Effector memory CD8-positive, alpha-beta T cell (primary cell): Measurements from ENCODE around the gene RGL3.
A peak's percentile ranks its signal among the peaks of the same experiment; 100 is the strongest.
"Not testable (repeated sequence)": the region's sequence is repeated elsewhere in the genome, so short reads cannot be mapped to it uniquely, and the experiment has no call there.

Source experiments
- ATAC-seq: fragments of 150-1000 bp; cut with Tn5 transposase; replicated peaks from 2 replicates; pipeline ENCODE4 v1.10.0; 2021; ENCODE audit warnings: mild to moderate bottlenecking, moderate library complexity
- DNase-seq, 3 experiments: peaks; one replicate each; pipeline ENCODE4 v3.0.0; 2021
- H3K27ac Mint-ChIP-seq, 2 donors: one replicate each; pipeline ENCODE4 v1.8.0; 2022; ENCODE audit warnings: mild to moderate bottlenecking in 2 of 2, mixed read lengths in 2 of 2, moderate library complexity in 2 of 2
- H3K27me3 Mint-ChIP-seq, 2 donors: one replicate each; pipeline ENCODE4 v1.8.0; 2022; ENCODE audit warnings: mixed read lengths in 2 of 2
- H3K36me3 Mint-ChIP-seq: one replicate; pipeline ENCODE4 v1.8.0; 2022; ENCODE audit warnings: mild to moderate bottlenecking, moderate library complexity, mixed read lengths; ENCODE audit not compliant: insufficient read depth
- H3K4me1 Mint-ChIP-seq, 2 donors: one replicate each; pipeline ENCODE4 v1.8.0; 2022; ENCODE audit warnings: low read depth in 2 of 2, mixed read lengths in 2 of 2
- H3K4me3 Mint-ChIP-seq, 2 donors: one replicate each; pipeline ENCODE4 v1.8.0; 2022; ENCODE audit warnings: mild to moderate bottlenecking in 2 of 2, mixed read lengths in 2 of 2, moderate library complexity in 2 of 2
- H3K9me3 Mint-ChIP-seq, 2 donors: one replicate each; pipeline ENCODE4 v1.8.0; 2022; ENCODE audit warnings: mixed read lengths in 2 of 2

The RGL3 gene

GRCh38 chr19:11445141-11445540 is 26.0 kb upstream of the RGL3 start:
- H3K4me1 Mint-ChIP-seq, result peaks cover 13 to 14% of the 10 kb centered on the region in 2 donors
- DNase-seq (no peak), ATAC-seq (no peak)
- no peak overlapping the region for H3K4me3 Mint-ChIP-seq
- peaks cover 31% of the 10 kb centered on the region for H3K36me3 Mint-ChIP-seq
- no peaks in the 10 kb centered on the region for H3K27me3 Mint-ChIP-seq
- no peaks in the 10 kb centered on the region for H3K9me3 Mint-ChIP-seq
- peak overlapping the region in 1 of 2 donors; percentile 23 for H3K27ac Mint-ChIP-seq

- H3K27ac Mint-ChIP-seq, result peak overlapping the region in 1 of 2 donors; percentile 31
- no peak overlapping the region for H3K4me3 Mint-ChIP-seq
- H3K4me1 Mint-ChIP-seq, result peaks cover 13 to 14% of the 10 kb centered on the region in 2 donors
- no peak for DNase-seq
- no peak for ATAC-seq
- H3K36me3 Mint-ChIP-seq, result peaks cover 34% of the 10 kb centered on the region
- no peaks in the 10 kb centered on the region for H3K27me3 Mint-ChIP-seq
- H3K9me3 Mint-ChIP-seq, result no peaks in the 10 kb centered on the region
These were observed 24.9 kb upstream of the RGL3 start for GRCh38 chr19:11444059-11444458.

- peaks cover 28 to 29% of the 10 kb centered on the region in 2 donors for H3K4me1 Mint-ChIP-seq
- H3K9me3 Mint-ChIP-seq, result no peaks in the 10 kb centered on the region
- H3K27me3 Mint-ChIP-seq, result no peaks in the 10 kb centered on the region
- ATAC-seq (no peak), DNase-seq (no peak)
- peaks cover 50% of the 10 kb centered on the region for H3K36me3 Mint-ChIP-seq
- H3K27ac Mint-ChIP-seq, result no peak overlapping the region
- H3K4me3 Mint-ChIP-seq, result peak overlapping the region; percentile 3 to 43
These were observed 18.8 kb upstream of the RGL3 start for GRCh38 chr19:11437955-11438354.

GRCh38 chr19:11435833-11436313 is 16.8 kb upstream of the RGL3 start:
- Mint-ChIP-seq H3K27ac (peak overlapping the region; percentile 95), H3K27me3 (peaks cover 0 to under 1% of the 10 kb centered on the region in 2 donors), H3K4me1 (peaks cover 21% of the 10 kb centered on the region in 2 donors), H3K36me3 (peaks cover 40% of the 10 kb centered on the region), H3K4me3 (peak overlapping the region; percentile 98), H3K9me3 (no peaks in the 10 kb centered on the region)
- DNase-seq (peak in 1 of 3 experiments; percentile 18), ATAC-seq (no peak)

- peaks cover 0 to 7% of the 10 kb centered on the region in 2 donors for H3K27me3 Mint-ChIP-seq
- DNase-seq, result peak; percentile 98
- peak within 1 kb of the TSS; percentile 98 for H3K4me3 Mint-ChIP-seq
- ATAC-seq, result peak; percentile 92
- peak within 1 kb of the TSS; percentile 95 for H3K27ac Mint-ChIP-seq
- H3K36me3 Mint-ChIP-seq, result peaks cover 34% of the 10 kb centered on the region
- peaks cover 18% of the 10 kb centered on the region in 2 donors for H3K4me1 Mint-ChIP-seq
- no peaks in the 10 kb centered on the region for H3K9me3 Mint-ChIP-seq
These were observed 16.1 kb upstream of the RGL3 start, which contains the start of the genes ODAD3 and PRKCSH for GRCh38 chr19:11435057-11435832. ODAD3 (minus strand) TSS chr19:11435121; CDS start chr19:11435016, 105 bp downstream. PRKCSH (plus strand) TSS chr19:11435635; CDS start chr19:11436118, 483 bp downstream.

GRCh38 chr19:11434703-11435056 is 15.6 kb upstream of the RGL3 start:
- peak overlapping the region; percentile 98 for H3K4me3 Mint-ChIP-seq
- peaks cover 32% of the 10 kb centered on the region for H3K36me3 Mint-ChIP-seq
- H3K27ac Mint-ChIP-seq, result peak overlapping the region; percentile 95
- peaks cover 18% of the 10 kb centered on the region in 2 donors for H3K4me1 Mint-ChIP-seq
- H3K27me3 Mint-ChIP-seq, result peaks cover 0 to 8% of the 10 kb centered on the region in 2 donors
- H3K9me3 Mint-ChIP-seq, result no peaks in the 10 kb centered on the region
- peak; percentile 7 for ATAC-seq
- DNase-seq, result peak in 1 of 3 experiments; percentile 15

- H3K9me3 Mint-ChIP-seq, H3K27me3 Mint-ChIP-seq, ATAC-seq, DNase-seq: not testable (repeated sequence)
- Mint-ChIP-seq H3K4me3 (peak overlapping the region; percentile 98), H3K4me1 (peaks cover 18% of the 10 kb centered on the region in 2 donors), H3K27ac (peak overlapping the region in 1 of 2 donors; percentile 95), H3K36me3 (peaks cover 27% of the 10 kb centered on the region)
These were observed 14.4 kb upstream of the RGL3 start for GRCh38 chr19:11433526-11433925.

- DNase-seq (no peak), ATAC-seq (no peak)
- no peaks in the 10 kb centered on the region for H3K9me3 Mint-ChIP-seq
- H3K4me1 Mint-ChIP-seq, result peaks cover 16 to 18% of the 10 kb centered on the region in 2 donors
- no peaks in the 10 kb centered on the region for H3K36me3 Mint-ChIP-seq
- H3K4me3 Mint-ChIP-seq, result no peak overlapping the region
- no peak overlapping the region for H3K27ac Mint-ChIP-seq
- peaks cover 18 to 34% of the 10 kb centered on the region in 2 donors for H3K27me3 Mint-ChIP-seq
These were observed 7.5 kb upstream of the RGL3 start for GRCh38 chr19:11426656-11427055.

- no peaks in the 10 kb centered on the region for H3K9me3 Mint-ChIP-seq
- ATAC-seq (no peak), DNase-seq (no peak)
- H3K27me3 Mint-ChIP-seq, result peaks cover 26 to 41% of the 10 kb centered on the region in 2 donors
- no peak overlapping the region for H3K27ac Mint-ChIP-seq
- H3K4me1 Mint-ChIP-seq, result peaks cover 22 to 25% of the 10 kb centered on the region in 2 donors
- H3K36me3 Mint-ChIP-seq, result no peaks in the 10 kb centered on the region
- no peak overlapping the region for H3K4me3 Mint-ChIP-seq
These were observed 6.8 kb upstream of the RGL3 start for GRCh38 chr19:11425719-11426457.

GRCh38 chr19:11423791-11424181 is 4.7 kb upstream of the RGL3 start:
- Mint-ChIP-seq H3K4me1 (peaks cover 29 to 34% of the 10 kb centered on the region in 2 donors), H3K27ac (no peak overlapping the region), H3K4me3 (peak overlapping the region in 1 of 2 donors; percentile 71), H3K9me3 (no peaks in the 10 kb centered on the region), H3K27me3 (peaks cover 42 to 53% of the 10 kb centered on the region in 2 donors), H3K36me3 (peaks cover 3% of the 10 kb centered on the region)
- no peak for DNase-seq
- ATAC-seq, result no peak

GRCh38 chr19:11423164-11423790 is 4.2 kb upstream of the RGL3 start:
- no peak for ATAC-seq
- no peak for DNase-seq
- Mint-ChIP-seq H3K4me3 (peak overlapping the region; percentile 71 to 78), H3K36me3 (peaks cover 3% of the 10 kb centered on the region), H3K4me1 (peaks cover 30 to 37% of the 10 kb centered on the region in 2 donors), H3K27ac (no peak overlapping the region), H3K9me3 (no peaks in the 10 kb centered on the region), H3K27me3 (peaks cover 47 to 58% of the 10 kb centered on the region in 2 donors)

- H3K27me3 Mint-ChIP-seq, result peaks cover 55 to 67% of the 10 kb centered on the region in 2 donors
- peak; percentile 89 for ATAC-seq
These were observed 3.3 kb upstream of the RGL3 start for GRCh38 chr19:11422163-11423065.

More at GRCh38 chr19:11422163-11423065, 3.3 kb upstream of the RGL3 start:
- peak overlapping the region; percentile 71 to 78 for H3K4me3 Mint-ChIP-seq
- peaks cover 3% of the 10 kb centered on the region for H3K36me3 Mint-ChIP-seq
- DNase-seq, result peak; percentile 45 to 64 (median 63)
- no peak overlapping the region for H3K27ac Mint-ChIP-seq
- no peaks in the 10 kb centered on the region for H3K9me3 Mint-ChIP-seq
- H3K4me1 Mint-ChIP-seq, result peaks cover 30 to 37% of the 10 kb centered on the region in 2 donors
